SU-DHL-6 (cell line): ENCODE results near the gene TTC39B.

Experiments used
- H2AFZ ChIP-seq: fragments of 200-600 bp; sonication (generic); 2 replicates; pipeline ENCODE4 v1.6.1; 2014; ENCODE audit warnings: low read depth, mild to moderate bottlenecking, moderate library complexity, mixed read lengths, antibody characterized with exemption, low read length; ENCODE audit not compliant: severe bottlenecking
- H3F3A ChIP-seq: fragments of 200-600 bp; shearing (Covaris generic); 2 replicates; pipeline ENCODE4 v1.6.0; 2016; ENCODE audit warnings: antibody characterized with exemption, mild to moderate bottlenecking; ENCODE audit not compliant: insufficient read depth
- H3K27ac ChIP-seq: fragments of 200-600 bp; sonication (generic); 2 replicates; pipeline ENCODE4 v1.5.1; 2016; ENCODE audit warnings: low read depth, mild to moderate bottlenecking, low read length, moderate library complexity, mixed read lengths
- H3K27me3 ChIP-seq: fragments of 200-600 bp; sonication (generic), shearing (Covaris generic); 2 replicates; pipeline ENCODE4 v1.6.0; 2014; ENCODE audit warnings: mild to moderate bottlenecking, low read length
- H3K36me3 ChIP-seq: fragments of 200-600 bp; sonication (generic); 2 replicates; pipeline ENCODE4 v1.6.1; 2014; ENCODE audit warnings: mild to moderate bottlenecking, low read length, mixed read lengths
- H3K4me2 ChIP-seq: fragments of 300-600, 200-600 bp; shearing (Covaris generic), sonication (generic); 2 replicates; pipeline ENCODE4 v1.6.0; 2014; ENCODE audit warnings: low read length, low read depth, mild to moderate bottlenecking; ENCODE audit not compliant: poor library complexity, severe bottlenecking
- H3K4me3 ChIP-seq: fragments of 200-600 bp; sonication (generic); 2 replicates; pipeline ENCODE4 v1.5.1; 2014; ENCODE audit warnings: antibody characterized with exemption, low read length, mild to moderate bottlenecking, mixed read lengths; ENCODE audit not compliant: insufficient read depth, poor library complexity, severe bottlenecking
- H3K79me2 ChIP-seq: fragments of 200-600 bp; sonication (generic); 2 replicates; pipeline ENCODE4 v1.6.1; 2014; ENCODE audit warnings: mild to moderate bottlenecking, low read length, moderate library complexity; ENCODE audit not compliant: insufficient read depth
- H3K9ac ChIP-seq: fragments of 200-600 bp; sonication (generic); 2 replicates; pipeline ENCODE4 v1.7.0; 2014; ENCODE audit warnings: mild to moderate bottlenecking, low read length
- H3K9me2 ChIP-seq: fragments of 200-600 bp; sonication (generic); replicated peaks from 2 replicates; pipeline ENCODE4 v1.6.1; 2014; ENCODE audit warnings: low read length; ENCODE audit not compliant: insufficient read depth
- H3K9me3 ChIP-seq: fragments of 200-600 bp; sonication (generic); 2 replicates; pipeline ENCODE4 v1.6.1; 2014; ENCODE audit warnings: low read length, mixed read lengths; ENCODE audit not compliant: insufficient read depth
- H4K20me1 ChIP-seq: fragments of 200-600 bp; sonication (generic); 2 replicates; pipeline ENCODE4 v1.6.1; 2014; ENCODE audit warnings: low read depth, mild to moderate bottlenecking, antibody characterized with exemption, low read length, moderate library complexity, mixed read lengths
- CTCF ChIP-seq: fragments of 200-600 bp; sonication (generic); IDR thresholded peaks from one replicate; pipeline ENCODE4 v1.5.1; 2017; ENCODE audit warnings: antibody characterized with exemption, mild to moderate bottlenecking, low read length, moderate library complexity; ENCODE audit not compliant: insufficient read depth, poor library complexity, severe bottlenecking
- EZH2phosphoT487 ChIP-seq: fragments of 200-600 bp; sonication (generic), shearing (Covaris generic); conservative IDR thresholded peaks from 2 replicates; pipeline ENCODE4 v1.6.1; 2018; ENCODE audit warnings: mild to moderate bottlenecking, antibody characterized with exemption, low read length, moderate library complexity, mixed read lengths

TTC39B gene

GRCh38 chr9:15246708-15247107, 60.3 kb downstream of the TTC39B start:
- Histone ChIP-seq H3K4me3 (no peak overlapping the region), H3K9me3 (no peaks in the 10 kb centered on the region), H3K27ac (no peak overlapping the region), H3F3A (no peaks in the 10 kb centered on the region), H2AFZ (no peak overlapping the region), H3K79me2 (no peaks in the 10 kb centered on the region), H3K27me3 (no peaks in the 10 kb centered on the region), H3K36me3 (no peaks in the 10 kb centered on the region), H3K9ac (no peak overlapping the region), H3K4me2 (no peak overlapping the region), H3K9me2 (no peaks in the 10 kb centered on the region), H4K20me1 (no peaks in the 10 kb centered on the region)
- TF ChIP-seq EZH2phosphoT487: no peak

- no peak overlapping the region for H3K27ac ChIP-seq
Observed at GRCh38 chr9:15246243-15246642, 60.8 kb downstream of the TTC39B start.

GRCh38 chr9:15244001-15244441, 63.0 kb downstream of the TTC39B start:
- H3K9me2 ChIP-seq: no peaks in the 10 kb centered on the region
- no peaks in the 10 kb centered on the region for H4K20me1 ChIP-seq
- no peak overlapping the region for H3K4me3 ChIP-seq
- H3K27me3 ChIP-seq: no peaks in the 10 kb centered on the region
- no peaks in the 10 kb centered on the region for H3K36me3 ChIP-seq
- no peaks in the 10 kb centered on the region for H3K9me3 ChIP-seq
- H3F3A ChIP-seq: no peaks in the 10 kb centered on the region
- no peak overlapping the region for H3K27ac ChIP-seq
- no peak overlapping the region for H3K4me2 ChIP-seq
- H3K79me2 ChIP-seq: no peaks in the 10 kb centered on the region
- TF ChIP-seq EZH2phosphoT487: no peak
- TF ChIP-seq CTCF: no peak
- H2AFZ ChIP-seq: no peak overlapping the region
- H3K9ac ChIP-seq: no peak overlapping the region

More at GRCh38 chr9:15246243-15246642, 60.8 kb downstream of the TTC39B start:
- Histone ChIP-seq H3F3A (no peaks in the 10 kb centered on the region), H2AFZ (no peak overlapping the region), H3K4me3 (no peak overlapping the region), H3K27me3 (no peaks in the 10 kb centered on the region), H3K4me2 (no peak overlapping the region), H3K9me2 (no peaks in the 10 kb centered on the region), H3K79me2 (no peaks in the 10 kb centered on the region), H4K20me1 (no peaks in the 10 kb centered on the region), H3K36me3 (no peaks in the 10 kb centered on the region), H3K9ac (no peak overlapping the region), H3K9me3 (no peaks in the 10 kb centered on the region)
- no peak for TF ChIP-seq CTCF
- no peak for TF ChIP-seq EZH2phosphoT487

GRCh38 chr9:15243081-15243480, 63.9 kb downstream of the TTC39B start:
- Histone ChIP-seq H3K9me2 (no peaks in the 10 kb centered on the region), H3F3A (no peaks in the 10 kb centered on the region), H3K9me3 (no peaks in the 10 kb centered on the region), H3K27me3 (no peaks in the 10 kb centered on the region), H3K79me2 (no peaks in the 10 kb centered on the region), H3K4me2 (no peak overlapping the region), H3K27ac (no peak overlapping the region), H3K36me3 (no peaks in the 10 kb centered on the region), H4K20me1 (no peaks in the 10 kb centered on the region), H2AFZ (no peak overlapping the region), H3K9ac (no peak overlapping the region), H3K4me3 (no peak overlapping the region)
- TF ChIP-seq EZH2phosphoT487 (no peak), CTCF (no peak)
